Measurements from ENCODE around the gene AMBRA1.

The AMBRA1 gene

GRCh38 chr11:46593550-46594373 is at the start of gene AMBRA1:
AMBRA1 (minus strand) TSS chr11:46594023; CDS start chr11:46548380, 45,643 bp downstream.
- Mint-ChIP-seq H3K27ac (peak within 1 kb of the TSS; percentile 97), H3K9me3 (no peaks in the 10 kb centered on the region), H3K4me1 (ENCODE audit: low read depth) (peaks cover 47% of the 10 kb centered on the region), H3K36me3 (ENCODE audit: low read depth) (no peaks in the 10 kb centered on the region), H3K27me3 (no peaks in the 10 kb centered on the region), H3K4me3 (peak within 1 kb of the TSS; percentile 99)

GRCh38 chr11:46643531-46643930 is 49.7 kb upstream of the AMBRA1 start:
- Mint-ChIP-seq H3K36me3 (ENCODE audit: low read depth) (peaks cover 54% of the 10 kb centered on the region), H3K4me1 (ENCODE audit: low read depth) (peaks cover 10% of the 10 kb centered on the region), H3K9me3 (no peaks in the 10 kb centered on the region), H3K27me3 (no peaks in the 10 kb centered on the region), H3K4me3 (no peak overlapping the region), H3K27ac (no peak overlapping the region)

DNA sequence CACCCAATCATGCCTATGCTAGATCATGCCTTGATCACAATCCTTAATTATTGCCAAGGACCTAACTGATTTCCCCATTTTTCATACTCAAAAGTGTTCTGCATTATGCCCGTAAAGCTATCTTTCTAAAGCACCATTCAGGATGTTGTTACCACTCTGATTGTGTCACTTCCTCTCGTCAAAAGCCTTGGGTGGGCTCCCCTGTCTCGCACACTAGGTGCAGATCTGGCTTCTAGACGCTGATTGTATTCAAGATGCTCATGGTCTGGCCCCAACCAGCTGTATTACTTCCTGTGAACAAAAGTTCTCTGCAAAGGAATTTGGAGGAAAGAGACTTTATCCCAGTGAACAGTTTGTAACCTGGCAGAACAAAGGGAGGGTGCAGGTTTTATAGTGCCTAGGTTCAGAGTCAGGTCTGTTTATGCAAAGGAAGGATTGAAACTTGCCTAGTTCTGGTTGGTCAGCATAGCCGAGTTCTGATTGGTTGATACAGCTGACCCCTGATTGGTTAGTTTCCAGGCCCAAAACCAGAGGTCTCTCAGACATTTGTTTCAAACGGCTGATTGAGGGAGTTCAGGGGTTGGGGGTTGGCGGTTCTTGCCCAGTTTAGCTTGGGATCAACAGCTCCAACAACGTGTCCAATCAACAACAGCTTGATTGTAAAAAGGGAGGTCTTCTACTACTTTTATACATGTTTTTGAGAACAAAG is 49.0 kb upstream of the AMBRA1 start:
- no peaks in the 10 kb centered on the region for H3K9me3 Mint-ChIP-seq
- H3K4me3 Mint-ChIP-seq: no peak overlapping the region
- no peaks in the 10 kb centered on the region for H3K27me3 Mint-ChIP-seq
- peaks cover 10% of the 10 kb centered on the region for H3K4me1 Mint-ChIP-seq (ENCODE audit: low read depth)
- H3K27ac Mint-ChIP-seq: no peak overlapping the region
- H3K36me3 Mint-ChIP-seq (ENCODE audit: low read depth): peaks cover 60% of the 10 kb centered on the region

GRCh38 chr11:46641639-46642038 is 47.8 kb upstream of the AMBRA1 start:
- H3K36me3 Mint-ChIP-seq (ENCODE audit: low read depth): peaks cover 56% of the 10 kb centered on the region
- H3K4me3 Mint-ChIP-seq: no peak overlapping the region
- no peaks in the 10 kb centered on the region for H3K9me3 Mint-ChIP-seq
- no peak overlapping the region for H3K27ac Mint-ChIP-seq
- H3K27me3 Mint-ChIP-seq: no peaks in the 10 kb centered on the region
- peaks cover 10% of the 10 kb centered on the region for H3K4me1 Mint-ChIP-seq (ENCODE audit: low read depth)

DNA sequence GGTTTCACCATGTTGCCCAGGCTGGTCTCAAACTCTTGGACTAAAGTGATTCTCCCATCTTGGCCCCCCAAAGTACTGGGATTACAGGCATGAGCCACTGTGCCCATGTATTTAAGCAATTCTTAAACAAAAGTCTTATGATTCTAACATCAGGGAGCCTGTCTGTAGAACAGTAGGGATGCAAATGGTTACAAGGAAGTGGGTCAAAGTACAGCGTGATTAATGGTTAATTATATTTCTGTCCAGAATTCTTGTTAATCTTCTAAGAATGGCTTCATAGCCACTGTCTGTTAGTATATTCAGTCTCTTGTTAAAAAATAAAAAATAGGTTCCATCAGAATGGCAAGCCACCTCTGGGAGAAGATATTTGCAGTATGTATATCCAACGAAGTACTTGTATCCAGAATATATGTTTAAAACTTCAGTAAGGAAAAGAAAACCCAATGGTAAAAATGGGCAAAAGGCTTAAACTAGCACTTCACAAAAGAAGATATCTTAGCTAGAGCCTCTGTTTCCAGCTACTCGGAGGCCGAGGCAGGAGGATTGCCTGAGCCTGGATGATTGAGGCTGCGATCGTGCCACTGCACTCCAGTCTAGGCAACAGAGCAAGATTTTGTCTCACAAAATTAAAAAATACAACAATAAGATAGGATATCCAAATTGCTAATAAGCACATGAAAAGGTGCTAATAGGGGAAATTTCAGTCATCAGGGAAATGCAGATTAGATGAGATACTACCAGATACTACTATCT is 46.4 kb upstream of the AMBRA1 start:
- H3K27me3 Mint-ChIP-seq: no peaks in the 10 kb centered on the region
- H3K4me1 Mint-ChIP-seq (ENCODE audit: low read depth): peaks cover 10% of the 10 kb centered on the region
- H3K9me3 Mint-ChIP-seq: no peaks in the 10 kb centered on the region
- H3K4me3 Mint-ChIP-seq: no peak overlapping the region
- H3K27ac Mint-ChIP-seq: peak overlapping the region; percentile 18
- H3K36me3 Mint-ChIP-seq (ENCODE audit: low read depth): peaks cover 53% of the 10 kb centered on the region

- Mint-ChIP-seq H3K4me1 (ENCODE audit: low read depth) (peaks cover 10% of the 10 kb centered on the region), H3K9me3 (no peaks in the 10 kb centered on the region), H3K27ac (no peak overlapping the region), H3K4me3 (no peak overlapping the region), H3K36me3 (ENCODE audit: low read depth) (peaks cover 45% of the 10 kb centered on the region), H3K27me3 (no peaks in the 10 kb centered on the region)
Measured at GRCh38 chr11:46639197-46639839, 45.5 kb upstream of the AMBRA1 start.

DNA sequence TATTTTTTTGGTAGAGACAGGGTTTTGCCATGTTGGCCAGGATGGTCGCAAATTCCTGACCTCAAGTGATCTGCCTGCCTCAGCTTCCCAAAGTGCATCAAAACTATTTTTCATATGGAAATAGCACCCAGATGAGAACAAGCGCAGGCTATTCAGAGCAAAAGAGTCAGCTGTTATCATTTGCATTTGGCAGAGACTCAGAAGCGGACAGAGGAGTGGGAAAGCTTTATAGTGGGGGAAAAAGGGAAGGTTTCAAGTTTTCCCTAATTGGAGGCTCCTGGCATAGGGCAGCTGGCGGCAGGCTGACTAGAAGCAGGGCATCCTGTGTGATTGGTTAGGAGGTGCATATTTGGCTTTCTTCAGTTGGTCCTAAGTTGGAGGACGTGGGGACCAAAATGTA is 43.7 kb upstream of the AMBRA1 start:
- Mint-ChIP-seq H3K36me3 (ENCODE audit: low read depth) (peaks cover 35% of the 10 kb centered on the region), H3K27me3 (no peaks in the 10 kb centered on the region), H3K27ac (no peak overlapping the region)

GRCh38 chr11:46635557-46636139 is 41.8 kb upstream of the AMBRA1 start:
- no peak overlapping the region for H3K27ac Mint-ChIP-seq
- no peaks in the 10 kb centered on the region for H3K9me3 Mint-ChIP-seq
- peaks cover 36% of the 10 kb centered on the region for H3K36me3 Mint-ChIP-seq (ENCODE audit: low read depth)
- H3K4me3 Mint-ChIP-seq: no peak overlapping the region
- H3K4me1 Mint-ChIP-seq (ENCODE audit: low read depth): peaks cover 6% of the 10 kb centered on the region
- H3K27me3 Mint-ChIP-seq: no peaks in the 10 kb centered on the region

More for the DNA sequence above, 43.7 kb upstream of the AMBRA1 start:
- Mint-ChIP-seq H3K4me3 (no peak overlapping the region), H3K9me3 (no peaks in the 10 kb centered on the region), H3K4me1 (ENCODE audit: low read depth) (peaks cover 8% of the 10 kb centered on the region)

DNA sequence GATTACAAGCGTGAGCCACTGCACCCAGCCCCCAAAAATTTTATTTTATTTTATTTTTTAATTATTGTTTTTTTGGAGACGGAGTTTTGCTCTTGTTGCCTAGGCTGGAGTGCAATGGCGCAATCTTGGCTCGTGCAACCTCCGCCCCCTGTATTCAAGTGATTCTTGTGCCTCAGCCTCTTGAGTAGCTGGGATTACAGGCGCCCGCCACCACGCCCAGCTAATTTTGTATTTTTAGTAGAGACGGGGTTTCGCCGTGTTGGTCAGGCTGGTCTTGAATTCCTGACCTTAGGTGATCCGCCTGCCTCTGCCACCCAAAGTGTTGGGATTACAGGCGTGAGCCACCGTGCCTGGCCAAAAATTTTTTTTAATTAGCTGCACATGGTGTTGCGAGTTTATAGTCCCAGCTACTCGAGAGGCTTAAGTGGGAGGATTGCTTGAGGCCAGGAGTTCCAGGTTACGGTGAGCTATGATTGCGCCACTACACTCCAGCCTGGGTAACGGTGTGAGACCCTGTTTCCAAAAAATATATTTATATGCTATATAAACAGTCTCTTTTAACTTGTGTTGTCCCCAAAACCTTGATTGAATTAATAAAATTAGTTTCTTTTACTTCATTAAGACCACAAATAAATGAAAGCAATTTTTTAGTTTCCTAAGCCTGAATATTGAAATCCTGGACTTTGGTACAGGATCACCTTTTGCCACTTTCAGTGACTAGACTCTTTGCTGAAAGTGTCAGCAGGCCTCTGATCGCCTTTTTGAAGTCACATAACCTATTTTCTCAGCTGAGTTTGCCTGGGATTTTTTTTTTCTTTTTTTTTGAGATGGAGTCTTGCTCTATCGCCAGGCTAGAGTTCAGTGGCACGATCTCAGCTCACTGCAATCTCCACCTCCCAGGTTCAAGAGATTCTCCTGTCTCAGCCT is 39.7 kb upstream of the AMBRA1 start:
- Mint-ChIP-seq H3K9me3 (no peaks in the 10 kb centered on the region), H3K36me3 (ENCODE audit: low read depth) (peaks cover 30% of the 10 kb centered on the region), H3K4me1 (ENCODE audit: low read depth) (no peaks in the 10 kb centered on the region), H3K27me3 (no peaks in the 10 kb centered on the region), H3K4me3 (no peak overlapping the region), H3K27ac (no peak overlapping the region)

DNA sequence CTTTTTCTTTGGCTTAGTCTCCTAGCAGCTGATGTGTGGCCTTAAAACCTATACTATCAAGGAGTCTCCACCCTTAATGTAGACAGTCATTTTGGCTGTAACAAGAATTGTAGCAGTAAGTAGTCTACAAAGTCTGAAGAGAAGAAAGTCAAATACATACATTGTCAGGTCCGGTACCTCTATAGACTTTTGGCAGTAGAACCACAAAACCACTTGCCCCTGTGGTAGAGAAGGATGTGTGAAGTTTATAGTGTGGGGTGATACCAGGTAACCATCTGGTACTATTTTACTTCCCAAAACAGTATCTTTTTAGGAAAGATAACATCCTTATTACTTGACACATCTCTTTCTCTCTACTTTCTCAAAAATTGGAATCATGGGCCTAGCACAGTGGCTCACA is 38.7 kb upstream of the AMBRA1 start:
- peaks cover 24% of the 10 kb centered on the region for H3K36me3 Mint-ChIP-seq (ENCODE audit: low read depth)
- no peak overlapping the region for H3K27ac Mint-ChIP-seq
- no peaks in the 10 kb centered on the region for H3K9me3 Mint-ChIP-seq

GRCh38 chr11:46631676-46632075 is 37.9 kb upstream of the AMBRA1 start:
- no peaks in the 10 kb centered on the region for H3K27me3 Mint-ChIP-seq
- H3K27ac Mint-ChIP-seq: no peak overlapping the region
- no peaks in the 10 kb centered on the region for H3K4me1 Mint-ChIP-seq (ENCODE audit: low read depth)
- no peaks in the 10 kb centered on the region for H3K9me3 Mint-ChIP-seq
- no peak overlapping the region for H3K4me3 Mint-ChIP-seq
- H3K36me3 Mint-ChIP-seq (ENCODE audit: low read depth): peaks cover 26% of the 10 kb centered on the region

More for the DNA sequence above, 38.7 kb upstream of the AMBRA1 start:
- no peaks in the 10 kb centered on the region for H3K27me3 Mint-ChIP-seq
- no peak overlapping the region for H3K4me3 Mint-ChIP-seq
- no peaks in the 10 kb centered on the region for H3K4me1 Mint-ChIP-seq (ENCODE audit: low read depth)

- Mint-ChIP-seq H3K27ac (no peak overlapping the region), H3K4me1 (ENCODE audit: low read depth) (peaks cover 5% of the 10 kb centered on the region), H3K9me3 (no peaks in the 10 kb centered on the region), H3K36me3 (ENCODE audit: low read depth) (peaks cover 30% of the 10 kb centered on the region), H3K27me3 (no peaks in the 10 kb centered on the region), H3K4me3 (no peak overlapping the region)
Measured at GRCh38 chr11:46630237-46630636, 36.4 kb upstream of the AMBRA1 start.

- H3K27me3 Mint-ChIP-seq: no peaks in the 10 kb centered on the region
- H3K36me3 Mint-ChIP-seq (ENCODE audit: low read depth): peaks cover 42% of the 10 kb centered on the region
- H3K4me3 Mint-ChIP-seq: no peak overlapping the region
- peaks cover 5% of the 10 kb centered on the region for H3K4me1 Mint-ChIP-seq (ENCODE audit: low read depth)
- no peaks in the 10 kb centered on the region for H3K9me3 Mint-ChIP-seq
- no peak overlapping the region for H3K27ac Mint-ChIP-seq
Measured at GRCh38 chr11:46628961-46629360, 35.1 kb upstream of the AMBRA1 start.

Measured in stimulated activated naive CD8-positive, alpha-beta T cell treated with anti-CD3 and anti-CD28 coated beads, Interleukin-15, Interleukin-2, amounts not matched to agents 100 ng/mL and 50 ng/mL, for 24 hours (primary cell).